ENCODE results near the gene GMPPA.
A peak's percentile ranks its signal among the peaks of the same experiment; 100 is the strongest.

Gene GMPPA

DNA sequence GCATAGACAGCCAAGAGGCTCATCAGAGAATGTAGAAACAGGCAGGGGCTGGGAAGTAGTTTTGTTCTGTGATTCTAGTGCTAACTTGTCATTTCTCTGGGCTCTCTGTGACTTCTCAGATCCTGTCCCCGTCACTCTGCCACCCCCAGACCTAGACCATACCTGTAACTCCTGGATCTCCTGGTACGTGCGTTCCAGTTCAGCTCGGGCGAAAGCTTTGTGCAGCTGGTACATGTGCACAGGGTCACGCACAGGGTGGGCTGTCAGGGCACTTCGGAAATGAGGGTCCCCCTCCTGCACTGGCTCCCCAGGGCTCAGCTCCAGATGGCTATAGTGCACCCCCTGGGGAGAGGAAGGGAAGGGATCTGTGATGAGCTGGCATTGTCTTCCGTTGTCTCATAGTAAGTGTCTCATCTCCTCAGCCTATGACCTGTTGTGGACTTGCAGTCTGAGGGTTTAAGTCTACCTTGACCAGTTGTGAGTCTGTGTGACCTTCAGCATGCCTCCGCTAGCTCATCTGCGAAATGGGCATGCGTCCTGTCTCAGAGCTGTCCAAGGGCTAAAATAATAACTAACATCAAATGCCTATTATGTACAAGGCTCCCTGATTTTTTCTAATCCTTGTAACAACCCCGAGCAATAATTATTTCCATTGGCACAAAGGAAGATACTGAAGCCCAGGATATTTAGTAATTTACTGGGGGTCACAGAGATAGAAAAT is 42.3 kb downstream of the GMPPA start:
- no peak for DNase-seq (ENCODE audit: low spot score)

DNA sequence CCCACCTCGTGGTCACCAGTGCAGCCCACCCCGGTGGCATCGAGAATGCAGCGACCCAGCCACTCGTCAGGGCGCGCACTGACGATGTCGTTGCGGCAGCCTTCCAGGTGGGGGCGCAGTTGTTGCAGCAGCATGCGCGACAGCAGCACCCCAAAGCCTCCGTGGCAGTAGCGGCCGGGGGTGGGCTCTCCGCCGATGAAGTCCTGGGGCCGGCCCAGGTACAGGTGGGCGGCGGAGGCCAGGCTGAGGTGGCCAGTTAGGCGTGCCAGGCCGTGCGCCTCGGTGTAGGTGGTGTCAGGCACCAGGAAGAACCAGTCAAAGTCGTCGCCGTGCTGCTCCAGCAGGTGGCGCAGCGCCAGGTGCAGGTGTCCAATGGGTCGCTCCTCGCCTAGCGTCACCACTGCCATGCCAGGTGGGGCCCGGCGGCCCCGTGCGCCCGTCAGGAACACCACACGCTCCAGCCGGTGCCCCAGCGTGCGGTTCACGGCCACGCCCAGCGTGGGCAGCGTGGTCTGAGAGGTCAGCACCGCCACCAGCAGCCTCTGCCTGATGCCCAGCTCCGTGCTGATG is 43.0 kb downstream of the GMPPA start:
- peak; percentile 85 for DNase-seq (ENCODE audit: low spot score)

DNA sequence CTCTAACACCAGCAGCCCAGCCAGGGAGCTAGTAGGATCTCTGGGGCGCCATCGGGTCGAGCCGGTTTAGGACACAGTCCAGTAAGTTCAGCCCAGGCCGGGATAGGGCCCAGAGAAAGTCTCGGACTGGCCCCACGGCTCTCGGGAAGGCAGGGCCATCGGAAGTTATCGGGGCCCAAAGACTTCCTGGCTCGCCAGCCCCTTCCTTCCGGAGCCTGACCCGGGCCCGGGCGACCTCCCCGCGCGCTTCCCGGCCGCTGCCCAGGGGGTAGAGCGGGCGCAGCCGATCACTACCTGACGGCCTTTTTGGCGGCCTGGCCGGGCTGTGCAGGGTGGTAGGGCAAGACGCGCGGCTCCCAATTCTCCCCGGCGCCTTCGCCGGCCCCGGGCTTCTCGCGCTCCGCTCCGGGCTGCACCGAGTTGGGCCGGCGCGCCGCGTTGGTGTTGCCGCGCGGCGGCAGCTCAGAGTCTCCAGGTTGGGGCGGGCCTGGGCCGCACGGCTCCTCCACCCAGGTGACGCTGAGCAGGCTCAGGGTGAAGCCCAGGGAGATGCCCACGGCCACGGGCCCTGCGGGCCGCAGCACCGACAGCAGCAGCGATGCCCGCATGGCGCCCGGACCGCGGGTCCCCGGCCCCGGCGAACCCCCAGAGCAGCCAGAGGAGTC is 44.4 kb downstream of the GMPPA start:
- no peak for DNase-seq (ENCODE audit: low spot score)

- DNase-seq (ENCODE audit: low spot score), result peak; percentile 96
These were observed 45.1 kb downstream of the GMPPA start, which contains the start of the genes CHPF and TMEM198 for GRCh38 chr2:219543596-219544358. CHPF (minus strand) TSS chr2:219543809; CDS start chr2:219543538, 271 bp downstream. TMEM198 (plus strand) TSS chr2:219544028; CDS start chr2:219544728, 700 bp downstream.

GRCh38 chr2:219544567-219544966 is 45.9 kb downstream of the GMPPA start:
- DNase-seq (ENCODE audit: low spot score), result no peak

- no peak for DNase-seq (ENCODE audit: low spot score)
These were observed 46.7 kb downstream of the GMPPA start for GRCh38 chr2:219545295-219545942.

- no peak for DNase-seq (ENCODE audit: low spot score)
These were observed 47.3 kb downstream of the GMPPA start for GRCh38 chr2:219545943-219546352.

DNA sequence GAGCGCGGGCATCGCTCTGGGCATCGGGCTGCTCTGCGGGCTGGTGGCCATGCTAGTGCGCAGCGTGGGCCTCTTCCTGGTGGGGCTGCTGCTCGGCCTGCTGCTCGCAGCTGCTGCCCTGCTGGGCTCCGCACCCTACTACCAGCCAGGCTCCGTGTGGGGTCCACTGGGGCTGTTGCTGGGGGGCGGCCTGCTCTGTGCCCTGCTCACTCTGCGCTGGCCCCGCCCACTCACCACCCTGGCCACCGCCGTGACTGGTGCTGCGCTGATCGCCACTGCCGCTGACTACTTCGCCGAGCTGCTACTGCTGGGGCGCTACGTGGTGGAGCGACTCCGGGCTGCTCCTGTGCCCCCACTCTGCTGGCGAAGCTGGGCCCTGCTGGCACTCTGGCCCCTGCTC is 48.9 kb downstream of the GMPPA start:
- DNase-seq (ENCODE audit: low spot score), result no peak

DNA sequence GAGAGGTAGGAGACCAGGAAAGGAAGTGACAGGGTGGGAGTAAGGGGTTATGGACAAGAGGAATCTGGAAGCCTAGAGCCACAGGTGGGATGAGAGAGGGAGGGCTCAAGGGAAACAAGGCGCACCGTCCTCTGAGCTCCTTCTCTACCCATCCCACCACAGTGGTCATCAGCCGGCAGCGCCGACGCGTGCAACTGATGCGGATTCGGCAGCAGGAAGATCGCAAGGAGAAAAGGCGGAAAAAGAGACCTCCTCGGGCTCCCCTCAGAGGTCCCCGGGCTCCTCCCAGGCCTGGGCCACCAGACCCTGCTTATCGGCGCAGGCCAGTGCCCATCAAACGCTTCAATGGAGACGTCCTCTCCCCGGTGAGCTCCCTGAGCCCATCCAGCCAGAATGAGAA is 50.3 kb downstream of the GMPPA start:
- DNase-seq (ENCODE audit: low spot score), result no peak

GRCh38 chr2:219549619-219550018 is 50.9 kb downstream of the GMPPA start:
- DNase-seq (ENCODE audit: low spot score), result no peak

DNA sequence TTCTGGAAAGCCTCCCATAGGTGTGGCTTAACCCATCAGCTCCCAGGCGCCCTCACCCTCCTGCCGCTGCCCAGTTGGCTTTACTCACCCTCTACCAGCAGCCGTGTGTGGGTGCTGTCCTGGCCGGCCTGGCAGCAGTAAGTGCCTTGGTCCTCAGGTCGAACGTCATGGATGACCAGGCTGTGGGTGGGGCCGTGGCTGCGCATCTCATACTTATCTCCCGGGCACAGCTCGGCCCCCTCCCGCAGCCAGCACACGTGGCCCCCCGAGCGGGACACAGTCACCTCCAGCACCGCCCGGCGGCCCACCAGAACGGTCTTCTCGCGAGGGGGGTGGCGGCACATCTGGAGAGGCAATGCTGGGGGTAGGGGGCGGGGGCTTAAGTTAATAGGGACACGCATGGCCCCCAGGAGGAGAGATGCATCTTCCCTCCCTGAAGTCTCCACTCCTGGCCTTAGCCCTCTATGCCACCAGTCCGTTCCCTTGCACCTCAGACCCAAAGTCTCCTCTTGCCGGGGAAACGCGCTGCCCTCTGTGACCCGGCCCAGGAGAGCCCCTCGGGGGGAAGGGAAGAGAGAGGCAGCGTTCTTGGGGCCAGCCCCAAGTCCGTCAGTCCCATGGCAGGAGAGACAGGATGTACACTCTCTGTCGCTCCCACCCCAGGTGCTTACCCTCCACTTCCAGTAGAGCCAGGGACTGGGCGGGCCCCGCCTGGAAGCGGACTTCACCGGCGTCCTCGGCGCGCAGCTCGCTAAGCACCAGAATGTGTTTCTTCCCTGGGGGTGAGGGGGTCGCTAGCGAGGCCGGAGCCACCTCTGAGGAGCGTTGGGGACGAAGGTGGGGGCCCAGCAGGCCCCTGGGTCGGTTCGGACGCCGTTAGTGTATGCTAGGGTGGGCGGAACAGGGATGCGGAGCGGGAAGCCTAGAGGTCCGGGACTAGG is 53.0 kb downstream of the GMPPA start:
- DNase-seq (ENCODE audit: low spot score), result no peak

GRCh38 chr2:219552382-219553167 is 53.9 kb downstream of the GMPPA start:
- DNase-seq (ENCODE audit: low spot score), result peak; percentile 65

- no peak for DNase-seq (ENCODE audit: low spot score)
These were observed 54.4 kb downstream of the GMPPA start for GRCh38 chr2:219553168-219553417.

DNA sequence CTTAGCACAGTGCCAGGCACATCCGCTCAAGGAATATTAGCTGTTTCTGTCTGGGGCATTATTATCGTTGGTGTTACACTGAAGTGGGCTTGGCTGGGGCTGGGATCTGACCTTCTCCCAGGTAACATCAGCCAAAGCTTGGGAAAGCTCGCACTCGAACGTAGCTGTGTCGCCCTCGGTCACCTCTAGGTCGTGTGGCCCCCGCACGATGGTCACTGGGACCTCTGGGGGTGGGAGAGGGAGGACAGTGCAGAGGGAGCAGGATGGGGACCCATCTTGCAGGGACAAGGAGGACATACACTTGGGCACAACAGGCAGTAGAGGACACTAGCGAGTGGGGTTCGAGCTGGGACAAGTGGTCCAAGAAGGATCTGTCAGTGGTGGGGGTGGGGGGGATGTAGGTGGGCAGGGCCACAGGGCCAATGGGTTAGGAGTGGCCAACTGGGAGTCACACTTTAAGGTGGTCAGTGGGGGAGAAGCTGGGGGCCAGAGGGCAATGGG is 54.8 kb downstream of the GMPPA start:
- no peak for DNase-seq (ENCODE audit: low spot score)

GRCh38 chr2:219554350-219554749 is 55.7 kb downstream of the GMPPA start:
- no peak for DNase-seq (ENCODE audit: low spot score)

DNA sequence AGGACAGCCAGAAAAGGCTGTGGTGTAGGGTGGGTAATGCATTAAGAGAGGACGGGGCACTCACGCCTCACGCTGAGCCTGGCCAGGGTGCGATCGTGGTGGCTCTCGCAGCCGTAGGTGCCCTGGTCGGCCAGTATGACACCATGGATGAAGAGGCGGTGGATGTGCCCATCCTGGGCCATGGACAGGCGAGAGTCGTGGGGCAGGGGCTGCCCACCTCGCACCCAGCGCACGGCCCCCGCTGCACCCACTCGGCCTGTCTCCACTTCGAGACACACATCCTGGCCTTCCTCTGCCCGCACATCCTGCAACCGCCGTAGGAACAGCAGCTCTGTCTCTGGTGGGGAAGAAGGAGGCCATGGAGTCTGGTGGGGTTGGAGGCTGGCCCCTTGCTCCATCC is 57.3 kb downstream of the GMPPA start:
- DNase-seq (ENCODE audit: low spot score), result no peak

GRCh38 chr2:219556413-219556812 is 57.7 kb downstream of the GMPPA start:
- DNase-seq (ENCODE audit: low spot score), result no peak
